Testis (tissue), 3 donors: ENCODE results near the gene GAS1. TPM values are rescaled to one million over a fixed set of nuclear protein-coding genes. Genes with fewer than 3 reads are reported as not detected.

Source experiments
- DNase-seq: peaks from one replicate; pipeline ENCODE4 v3.0.0-alpha.2; 2019
- H3K27ac ChIP-seq, 2 donors: fragments of 200-600 bp; sonication (generic); one replicate each; pipeline ENCODE4 v1.5.1; 2019
- H3K27me3 ChIP-seq: fragments of 200-600 bp; sonication (generic); one replicate; pipeline ENCODE4 v1.5.1; 2019
- H3K36me3 ChIP-seq: fragments of 200-600 bp; sonication (generic); one replicate; pipeline ENCODE4 v1.5.1; 2017; ENCODE audit warnings: low read depth; ENCODE audit errors: missing control alignments
- H3K4me1 ChIP-seq: fragments of 200-600 bp; sonication (generic); one replicate; pipeline ENCODE4 v1.5.1; 2019
- H3K4me3 ChIP-seq, 2 donors: fragments of 200-600 bp; sonication (generic); one replicate each; pipeline ENCODE4 v1.5.1; 2017 to 2019
- H3K9me3 ChIP-seq: fragments of 200-600 bp; sonication (generic); one replicate; pipeline ENCODE4 v1.5.1; 2017
- POLR2A ChIP-seq: fragments of 450-650 bp; IDR thresholded peaks from one replicate; pipeline ENCODE4 v1.6.1; 2017; ENCODE audit warnings: antibody characterized with exemption, mild to moderate bottlenecking, moderate library complexity
- WGBS, 2 donors: methylation state at CpG; one replicate each; pipeline ENCODE4 v1.1.5; 2018; 5-methylcytosine and 5-hydroxymethylcytosine counted together
- intact Hi-C: fragments of 100-400 bp; cut with DNase I; formaldehyde crosslinking; loops from one replicate; pipeline ENCODE4 v1.15.1; 2023; ENCODE audit warnings: low total_unique reads
- polyA plus RNA-seq: library from polyadenylated mRNA; stranded (reverse); fragments of 350-450 nt; fragmentation: Illumina TruSeq; extraction: RNeasy Lipid Tissue Mini Kit (QIAGEN cat#74804); gene quantifications from one replicate; pipeline ENCODE4 v1.2.3, GENCODE V29; 2014; ENCODE audit warnings: low read depth, low replicate concordance; ENCODE audit not compliant: insufficient read depth
- total RNA-seq, 2 donors: library from RNA; depleted of rRNA; stranded (reverse); fragments of >200 nt; gene quantifications; one replicate each; pipeline ENCODE4 v1.2.3, GENCODE V29; 2016
- TF ChIP-seq, protein P1 (sequence below), 3 experiments: fragments of 450-650 bp in 2 of 3; fragments of 200-600 bp in 1 of 3; sonication (generic) in 1 of 3; IDR thresholded peaks; one replicate each; pipeline ENCODE4 v1.5.1; 2016 to 2019; ENCODE audit warnings: antibody characterized with exemption in 3 of 3, mild to moderate bottlenecking in 2 of 3, moderate library complexity in 1 of 3

GAS1 gene
- total and polyA plus RNA-seq, 3 donors from 2014 or later = 12.9 to 25.7 (median 13.9) TPM

DNA sequence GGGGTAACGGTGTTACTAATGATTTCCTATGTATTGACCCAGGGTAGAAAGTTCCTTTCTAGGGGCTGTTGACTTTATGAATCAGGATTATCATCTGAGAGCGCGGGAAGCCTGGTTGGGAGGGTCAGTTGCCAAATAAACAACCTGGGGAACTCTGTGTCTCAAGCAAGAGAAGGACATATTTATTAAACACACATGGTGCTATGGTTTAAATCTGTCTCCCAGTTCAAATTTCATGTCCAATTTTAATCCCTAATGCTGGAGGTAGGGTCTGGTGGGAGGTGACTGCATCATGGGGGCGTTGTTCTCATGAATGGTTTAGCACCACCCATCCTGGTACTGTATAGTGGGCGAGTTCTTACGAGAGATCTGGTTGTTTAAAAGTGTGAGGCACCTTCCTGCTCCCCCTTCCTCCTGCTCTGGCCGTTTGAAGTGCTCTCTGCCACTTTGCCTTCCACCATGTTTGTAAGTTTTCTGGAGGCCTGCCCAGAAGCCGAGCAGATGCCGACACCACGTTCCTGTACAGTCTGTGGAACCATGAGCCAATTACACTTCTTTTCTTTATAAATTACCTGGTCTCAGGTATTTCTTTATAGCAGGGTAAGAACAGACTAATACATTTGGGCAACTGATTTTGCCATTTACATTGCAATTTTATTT lies 19.7 kb upstream of the GAS1 start:
- Histone ChIP-seq H3K4me3 (no peak overlapping the region), H3K36me3 (no peaks in the 10 kb centered on the region), H3K27me3 (no peaks in the 10 kb centered on the region), H3K27ac (no peak overlapping the region), H3K4me1 (no peaks in the 10 kb centered on the region), H3K9me3 (no peaks in the 10 kb centered on the region)
- no peak for DNase-seq
- TF ChIP-seq, protein P1, sequence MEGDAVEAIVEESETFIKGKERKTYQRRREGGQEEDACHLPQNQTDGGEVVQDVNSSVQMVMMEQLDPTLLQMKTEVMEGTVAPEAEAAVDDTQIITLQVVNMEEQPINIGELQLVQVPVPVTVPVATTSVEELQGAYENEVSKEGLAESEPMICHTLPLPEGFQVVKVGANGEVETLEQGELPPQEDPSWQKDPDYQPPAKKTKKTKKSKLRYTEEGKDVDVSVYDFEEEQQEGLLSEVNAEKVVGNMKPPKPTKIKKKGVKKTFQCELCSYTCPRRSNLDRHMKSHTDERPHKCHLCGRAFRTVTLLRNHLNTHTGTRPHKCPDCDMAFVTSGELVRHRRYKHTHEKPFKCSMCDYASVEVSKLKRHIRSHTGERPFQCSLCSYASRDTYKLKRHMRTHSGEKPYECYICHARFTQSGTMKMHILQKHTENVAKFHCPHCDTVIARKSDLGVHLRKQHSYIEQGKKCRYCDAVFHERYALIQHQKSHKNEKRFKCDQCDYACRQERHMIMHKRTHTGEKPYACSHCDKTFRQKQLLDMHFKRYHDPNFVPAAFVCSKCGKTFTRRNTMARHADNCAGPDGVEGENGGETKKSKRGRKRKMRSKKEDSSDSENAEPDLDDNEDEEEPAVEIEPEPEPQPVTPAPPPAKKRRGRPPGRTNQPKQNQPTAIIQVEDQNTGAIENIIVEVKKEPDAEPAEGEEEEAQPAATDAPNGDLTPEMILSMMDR (IDR thresholded peaks at IDR 0.05) = no peak
- intact Hi-C loops = no loop called here
- WGBS, 2 donors = 72 to 73% methylated on average over 10 of the region's 10 CpGs

DNA sequence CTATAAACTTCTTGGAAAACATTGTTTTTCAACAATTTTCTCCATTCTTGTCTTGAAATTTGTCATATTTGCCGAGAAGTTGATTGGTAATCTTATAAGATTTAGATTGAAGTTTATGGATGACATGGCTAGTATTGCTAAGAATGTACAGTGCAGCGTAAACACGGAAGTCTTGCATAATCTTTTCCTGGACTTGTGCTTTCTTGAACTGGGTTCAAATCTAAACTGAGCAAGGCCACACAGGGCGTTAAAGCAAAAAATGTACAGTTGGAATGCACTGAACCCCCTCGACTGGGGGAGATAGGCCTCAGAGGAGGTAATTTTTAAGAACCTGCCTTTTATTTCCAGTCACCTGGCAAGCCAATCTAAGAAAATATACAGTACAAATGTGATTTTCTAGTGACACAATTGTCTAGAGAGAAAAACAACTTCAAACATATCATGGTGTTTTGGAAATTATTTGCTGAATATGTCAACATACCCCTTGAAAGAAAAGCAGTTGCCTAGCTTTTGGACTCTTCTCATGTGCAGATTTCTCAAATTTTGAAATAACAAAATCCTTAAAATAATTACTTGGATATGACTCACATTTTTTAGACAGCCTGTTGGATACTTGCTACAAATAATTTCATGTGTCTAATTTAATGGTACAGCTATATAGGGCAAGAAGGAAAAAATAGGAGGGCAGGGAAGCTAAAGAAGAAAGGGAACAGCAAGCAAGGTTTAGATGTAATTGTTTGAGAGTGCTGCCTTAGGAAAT lies 18.5 kb upstream of the GAS1 start:
- H3K4me1 ChIP-seq = no peaks in the 10 kb centered on the region
- intact Hi-C loops = no loop called here

DNA sequence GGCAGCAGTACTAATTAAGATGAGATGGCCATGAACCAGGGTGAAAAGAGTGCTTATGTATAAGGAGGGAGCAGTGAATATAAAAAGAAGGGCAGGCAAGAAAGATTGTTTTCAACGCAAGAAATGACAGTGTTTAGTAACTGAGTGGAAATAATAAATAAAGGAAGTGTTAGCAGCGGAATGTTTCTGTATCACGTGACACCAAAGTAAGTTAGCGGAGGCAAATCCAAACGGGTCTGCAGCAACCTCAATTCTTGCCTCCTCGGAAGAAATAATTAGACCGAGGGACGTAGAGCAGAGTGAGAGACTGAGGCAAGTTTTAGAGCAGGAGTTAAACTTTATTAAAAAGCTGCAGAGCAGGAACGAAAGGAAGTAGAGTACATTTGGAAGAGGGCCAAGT lies 15.4 kb upstream of the GAS1 start:
- H3K4me3 ChIP-seq = no peak overlapping the region

More for the DNA sequence above, 18.5 kb upstream of the GAS1 start:
- no peaks in the 10 kb centered on the region for H3K36me3 ChIP-seq
- DNase-seq = no peak
- TF ChIP-seq, protein P1 (IDR thresholded peaks at IDR 0.05) = no peak
- no peak for TF ChIP-seq POLR2A
- WGBS, 2 donors = 64 to 71% methylated on average over 5 of the region's 5 CpGs
- H3K27ac ChIP-seq = no peak overlapping the region
- H3K9me3 ChIP-seq = no peaks in the 10 kb centered on the region
- no peaks in the 10 kb centered on the region for H3K27me3 ChIP-seq
- H3K4me3 ChIP-seq = no peak overlapping the region

DNA sequence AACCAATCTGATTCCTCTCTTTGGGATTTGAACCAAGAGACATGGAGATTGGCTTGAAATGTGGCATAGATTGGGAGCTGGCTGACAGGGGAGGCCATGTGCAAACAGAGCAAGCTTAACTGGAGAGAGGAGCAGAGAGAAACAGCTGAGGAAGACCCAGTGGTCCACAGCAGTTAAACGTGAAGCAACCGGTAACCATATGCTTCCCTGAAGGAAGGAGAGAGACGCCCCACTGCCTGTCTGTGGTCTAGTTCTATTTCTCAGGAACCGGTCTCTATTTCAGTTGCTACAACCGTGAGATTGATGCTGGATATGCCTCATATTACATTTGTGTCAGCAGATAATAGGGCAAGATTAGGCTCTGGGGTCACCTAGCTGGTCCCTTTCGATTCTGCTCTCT lies 13.6 kb upstream of the GAS1 start:
- 80 to 92% methylated on average over 6 of the region's 6 CpGs for WGBS, 2 donors
- intact Hi-C loops = no loop called here

More for the DNA sequence above, 15.4 kb upstream of the GAS1 start:
- Histone ChIP-seq H3K36me3 (no peaks in the 10 kb centered on the region), H3K27me3 (no peaks in the 10 kb centered on the region), H3K9me3 (no peaks in the 10 kb centered on the region), H3K27ac (no peak overlapping the region), H3K4me1 (no peaks in the 10 kb centered on the region)
- 64 to 74% methylated on average over 9 of the region's 9 CpGs for WGBS, 2 donors
- TF ChIP-seq POLR2A = no peak
- TF ChIP-seq, protein P1 (IDR thresholded peaks at IDR 0.05) = no peak
- intact Hi-C loops = no loop called here
- no peak for DNase-seq

More for the DNA sequence above, 13.6 kb upstream of the GAS1 start:
- Histone ChIP-seq H3K9me3 (no peaks in the 10 kb centered on the region), H3K27me3 (no peaks in the 10 kb centered on the region), H3K4me3 (no peak overlapping the region), H3K27ac (no peak overlapping the region), H3K36me3 (no peaks in the 10 kb centered on the region), H3K4me1 (no peaks in the 10 kb centered on the region)
- TF ChIP-seq POLR2A = no peak
- TF ChIP-seq, protein P1 (IDR thresholded peaks at IDR 0.05) = no peak
- DNase-seq = no peak
